Neuronal stem cell (in vitro differentiated cells): ENCODE results near the gene ATG16L2.

Source experiments
- DNase-seq: peaks from one replicate; pipeline ENCODE4 v3.0.0-alpha.2; 2013; ENCODE audit warnings: low spot score
- H2AFZ ChIP-seq: one replicate; pipeline ENCODE4 v1.6.1; 2013; ENCODE audit warnings: mild to moderate bottlenecking, low read length, inconsistent platforms
- H2AK5ac ChIP-seq: 2 replicates; pipeline ENCODE4 v1.6.1; 2013; ENCODE audit warnings: low read depth, mild to moderate bottlenecking, inconsistent platforms, low read length, moderate library complexity, mixed read lengths
- H2BK120ac ChIP-seq: 2 replicates; pipeline ENCODE4 v1.6.1; 2013; ENCODE audit warnings: low read depth, mild to moderate bottlenecking, inconsistent platforms, low read length, moderate library complexity, mixed read lengths
- H2BK12ac ChIP-seq: one replicate; pipeline ENCODE4 v1.6.1; 2013; ENCODE audit warnings: low read length, inconsistent platforms
- H2BK15ac ChIP-seq: 2 replicates; pipeline ENCODE4 v1.6.1; 2013; ENCODE audit warnings: mild to moderate bottlenecking, low read length, inconsistent platforms, mixed read lengths
- H2BK5ac ChIP-seq: one replicate; pipeline ENCODE4 v1.6.1; 2013; ENCODE audit warnings: inconsistent platforms, mild to moderate bottlenecking, low read length, moderate library complexity
- H3K14ac ChIP-seq: one replicate; pipeline ENCODE4 v1.6.1; 2013; ENCODE audit warnings: low read length, inconsistent platforms
- H3K18ac ChIP-seq: 2 replicates; pipeline ENCODE4 v1.6.1; 2013; ENCODE audit warnings: low read length, inconsistent platforms
- H3K23ac ChIP-seq: 2 replicates; pipeline ENCODE4 v1.6.1; 2013; ENCODE audit warnings: low read depth, mild to moderate bottlenecking, mixed read lengths, low read length, inconsistent platforms; ENCODE audit not compliant: poor library complexity
- H3K27ac ChIP-seq: replicated peaks from 3 replicates; pipeline ENCODE4 v1.5.1; 2013; ENCODE audit warnings: low read length, inconsistent platforms
- H3K27me3 ChIP-seq, 3 experiments: 2 replicates each; pipeline ENCODE4 v1.6.1; 2013; ENCODE audit warnings: low read length in 3 of 3, mild to moderate bottlenecking in 2 of 3, inconsistent platforms in 1 of 3, low read depth in 1 of 3, mixed read lengths in 1 of 3, moderate library complexity in 1 of 3; ENCODE audit not compliant: control insufficient read depth in 3 of 3, insufficient read depth in 3 of 3
- H3K36me3 ChIP-seq, 2 donors: replicated peaks in 1 of 2; 2 replicates each; pipeline ENCODE4 v1.6.1; 2013; ENCODE audit warnings: low read length in 2 of 2; ENCODE audit not compliant: control insufficient read depth in 2 of 2, insufficient read depth in 2 of 2
- H3K4ac ChIP-seq: 2 replicates; pipeline ENCODE4 v1.6.1; 2013; ENCODE audit warnings: inconsistent platforms, mild to moderate bottlenecking, low read length, moderate library complexity
- H3K4me1 ChIP-seq, 2 donors: 1 replicate in 1 of 2; 2 replicates in 1 of 2; pipeline ENCODE4 v1.6.1; 2013; ENCODE audit warnings: low read length in 2 of 2, low read depth in 1 of 2; ENCODE audit not compliant: control insufficient read depth in 2 of 2, insufficient read depth in 1 of 2
- H3K4me2 ChIP-seq: one replicate; pipeline ENCODE4 v1.6.1; 2013; ENCODE audit warnings: mild to moderate bottlenecking, low read length, inconsistent platforms; ENCODE audit not compliant: insufficient read depth, poor library complexity, severe bottlenecking
- H3K4me3 ChIP-seq, 2 donors: 2 replicates each; pipeline ENCODE4 v1.5.1; 2013; ENCODE audit warnings: low read length in 2 of 2, mild to moderate bottlenecking in 2 of 2, inconsistent platforms in 1 of 2, moderate library complexity in 1 of 2
- H3K79me1 ChIP-seq: one replicate; pipeline ENCODE4 v1.6.1; 2013; ENCODE audit warnings: low read depth, mild to moderate bottlenecking, inconsistent platforms, low read length, moderate library complexity
- H3K9ac ChIP-seq: one replicate; pipeline ENCODE4 v1.6.1; 2013; ENCODE audit warnings: mild to moderate bottlenecking, low read depth, low read length, inconsistent platforms; ENCODE audit not compliant: poor library complexity
- H3K9me3 ChIP-seq, 2 donors: replicated peaks in 1 of 2; 2 replicates each; pipeline versions ENCODE3 to v1.6.1; 2013; ENCODE audit warnings: low read length in 2 of 2, mild to moderate bottlenecking in 2 of 2, inconsistent platforms in 1 of 2, low read depth in 1 of 2, mixed read lengths in 1 of 2, moderate library complexity in 1 of 2; ENCODE audit not compliant: control insufficient read depth in 2 of 2, insufficient read depth in 1 of 2
- H4K8ac ChIP-seq: one replicate; pipeline ENCODE4 v1.6.1; 2013; ENCODE audit warnings: low read depth, mild to moderate bottlenecking, inconsistent platforms, low read length, moderate library complexity
- H4K91ac ChIP-seq: one replicate; pipeline ENCODE4 v1.6.1; 2013; ENCODE audit warnings: low read length, low read depth, mild to moderate bottlenecking, inconsistent platforms; ENCODE audit not compliant: poor library complexity
- WGBS, 2 donors: extraction: QIAGEN DNeasy Blood & Tissue Kit; methylation state at CpG; one replicate each; pipeline ENCODE4 v1.1.7; 2013; ENCODE audit warnings: missing lambda C conversion rate in 2 of 2, mixed read lengths in 1 of 2; ENCODE audit not compliant: insufficient read length in 2 of 2, insufficient replicate concordance in 1 of 2; ENCODE audit errors: extremely low coverage in 2 of 2; 5-methylcytosine and 5-hydroxymethylcytosine counted together

Gene ATG16L2

GRCh38 chr11:72842653-72843330, 28.6 kb downstream of the ATG16L2 start:
- WGBS, 2 donors, result no CpG with 5 or more reads among the region's 14 CpGs
- Histone ChIP-seq H3K4ac (no peak overlapping the region), H3K79me1 (no peaks in the 10 kb centered on the region), H4K8ac (no peak overlapping the region), H3K9me3 (no peaks in the 10 kb centered on the region), H3K4me1 (no peaks in the 10 kb centered on the region), H2AK5ac (no peak overlapping the region), H2AFZ (no peak overlapping the region), H3K36me3 (peaks cover 10 to 65% of the 10 kb centered on the region in 2 donors), H3K4me3 (no peak overlapping the region), H3K23ac (no peak overlapping the region), H2BK15ac (no peak overlapping the region), H2BK120ac (no peak overlapping the region), H3K14ac (no peak overlapping the region), H3K9ac (no peak overlapping the region), H2BK5ac (no peak overlapping the region), H2BK12ac (no peak overlapping the region), H3K4me2 (no peak overlapping the region), H3K27me3 (no peaks in the 10 kb centered on the region), H3K18ac (no peak overlapping the region), H3K27ac (no peak overlapping the region), H4K91ac (no peak overlapping the region)
- DNase-seq, result no peak

- H2AK5ac ChIP-seq, result no peak overlapping the region
- no CpG with 5 or more reads among the region's 4 CpGs for WGBS, 2 donors
- no peak overlapping the region for H2BK15ac ChIP-seq
- H3K14ac ChIP-seq, result no peak overlapping the region
- no peaks in the 10 kb centered on the region for H3K4me1 ChIP-seq
- DNase-seq, result no peak
- no peak overlapping the region for H3K23ac ChIP-seq
- no peak overlapping the region for H2BK12ac ChIP-seq
- H3K4me3 ChIP-seq, result no peak overlapping the region
- no peak overlapping the region for H3K18ac ChIP-seq
- H4K91ac ChIP-seq, result no peak overlapping the region
- H3K4me2 ChIP-seq, result no peak overlapping the region
- H2BK5ac ChIP-seq, result no peak overlapping the region
- no peak overlapping the region for H2AFZ ChIP-seq
- peaks cover 10 to 52% of the 10 kb centered on the region in 2 donors for H3K36me3 ChIP-seq
- no peak overlapping the region for H4K8ac ChIP-seq
- H3K79me1 ChIP-seq, result no peaks in the 10 kb centered on the region
- no peak overlapping the region for H2BK120ac ChIP-seq
- no peaks in the 10 kb centered on the region for H3K9me3 ChIP-seq
- H3K27ac ChIP-seq, result no peak overlapping the region
- H3K27me3 ChIP-seq, result no peaks in the 10 kb centered on the region
- H3K4ac ChIP-seq, result no peak overlapping the region
- H3K9ac ChIP-seq, result no peak overlapping the region
Measured at GRCh38 chr11:72844356-72844755, 30.1 kb downstream of the ATG16L2 start.

GRCh38 chr11:72848846-72849466, 34.7 kb downstream of the ATG16L2 start:
- no peak overlapping the region for H3K4me3 ChIP-seq
- no peak overlapping the region for H3K18ac ChIP-seq
- no peak overlapping the region for H3K4me2 ChIP-seq
- no peak overlapping the region for H3K14ac ChIP-seq
- H3K27ac ChIP-seq, result no peak overlapping the region
- H3K4ac ChIP-seq, result no peak overlapping the region
- H2AK5ac ChIP-seq, result no peak overlapping the region
- no peak for DNase-seq
- H2BK15ac ChIP-seq, result no peak overlapping the region
- H4K8ac ChIP-seq, result no peak overlapping the region
- H3K23ac ChIP-seq, result no peak overlapping the region
- no peaks in the 10 kb centered on the region for H3K4me1 ChIP-seq
- H3K9ac ChIP-seq, result no peak overlapping the region
- H4K91ac ChIP-seq, result no peak overlapping the region
- no peak overlapping the region for H2BK12ac ChIP-seq
- H2BK120ac ChIP-seq, result no peak overlapping the region
- no CpG with 5 or more reads among the region's 6 CpGs for WGBS, 2 donors
- no peaks in the 10 kb centered on the region for H3K79me1 ChIP-seq
- no peaks in the 10 kb centered on the region for H3K27me3 ChIP-seq
- no peaks in the 10 kb centered on the region for H3K9me3 ChIP-seq
- no peak overlapping the region for H2AFZ ChIP-seq
- H2BK5ac ChIP-seq, result no peak overlapping the region
- peaks cover 3 to 16% of the 10 kb centered on the region in 2 donors for H3K36me3 ChIP-seq

GRCh38 chr11:72850832-72851231, 36.6 kb downstream of the ATG16L2 start:
- Histone ChIP-seq H3K36me3 (peaks cover 0 to 11% of the 10 kb centered on the region in 2 donors), H3K79me1 (no peaks in the 10 kb centered on the region), H2BK5ac (no peak overlapping the region), H4K91ac (no peak overlapping the region), H2AK5ac (no peak overlapping the region), H3K27ac (no peak overlapping the region), H4K8ac (no peak overlapping the region), H2BK15ac (no peak overlapping the region), H3K4ac (no peak overlapping the region), H3K23ac (no peak overlapping the region), H2BK12ac (no peak overlapping the region), H2BK120ac (no peak overlapping the region), H3K14ac (no peak overlapping the region), H3K4me3 (no peak overlapping the region), H3K4me1 (no peaks in the 10 kb centered on the region), H3K4me2 (no peak overlapping the region), H3K9ac (no peak overlapping the region), H3K9me3 (no peaks in the 10 kb centered on the region), H3K18ac (no peak overlapping the region), H2AFZ (no peak overlapping the region), H3K27me3 (no peaks in the 10 kb centered on the region)
- WGBS, 2 donors, result no CpG with 5 or more reads among the region's 3 CpGs
- DNase-seq, result no peak
